Smooth muscle cell (in vitro differentiated cells): ENCODE results near the gene FSIP2. TPM values are rescaled to one million over a fixed set of nuclear protein-coding genes. Genes with fewer than 3 reads are reported as not detected.

Experiments
- DNase-seq: peaks from one replicate; lab custom pipeline; 2025; ENCODE audit not compliant: unreplicated experiment; lab: John Stamatoyannopoulos, UW
- H2AFZ ChIP-seq: fragments of 200-600 bp; sonication (generic); 2 replicates; pipeline ENCODE4 v1.6.0; 2016; ENCODE audit warnings: antibody characterized with exemption, low read depth, mild to moderate bottlenecking
- H3F3A ChIP-seq: fragments of 200-600 bp; sonication (generic); 2 replicates; pipeline ENCODE4 v1.6.0; 2017; ENCODE audit warnings: antibody characterized with exemption, low read depth
- H3K27ac ChIP-seq: fragments of 200-600 bp; sonication (generic); 2 replicates; pipeline ENCODE4 v1.5.1; 2016; ENCODE audit warnings: low read depth, mild to moderate bottlenecking
- H3K27me3 ChIP-seq: fragments of 200-600 bp; sonication (generic); 2 replicates; pipeline ENCODE4 v1.6.1; 2016; ENCODE audit warnings: low read depth, mild to moderate bottlenecking
- H3K36me3 ChIP-seq: fragments of 200-600 bp; sonication (generic); 2 replicates; pipeline ENCODE4 v1.5.1; 2016; ENCODE audit warnings: low read depth
- H3K4me1 ChIP-seq: fragments of 200-600 bp; sonication (generic); 2 replicates; pipeline ENCODE4 v1.5.1; 2016; ENCODE audit warnings: low read depth
- H3K4me2 ChIP-seq: fragments of 200-600 bp; sonication (generic); 2 replicates; pipeline ENCODE4 v1.6.0; 2016; ENCODE audit warnings: mild to moderate bottlenecking
- H3K4me3 ChIP-seq: fragments of 200-600 bp; sonication (generic); 2 replicates; pipeline ENCODE4 v1.5.1; 2016; ENCODE audit warnings: mild to moderate bottlenecking
- H3K79me2 ChIP-seq: fragments of 200-600 bp; sonication (generic); 2 replicates; pipeline ENCODE4 v1.6.0; 2016; ENCODE audit warnings: low read depth, mild to moderate bottlenecking
- H3K9ac ChIP-seq: fragments of 200-600 bp; sonication (generic); 2 replicates; pipeline ENCODE4 v1.6.0; 2016; ENCODE audit warnings: low read depth
- H3K9me3 ChIP-seq: fragments of 200-600 bp; sonication (generic); replicated peaks from 2 replicates; pipeline ENCODE4 v1.5.1; 2016; ENCODE audit warnings: low read depth
- H4K20me1 ChIP-seq: fragments of 200-600 bp; sonication (generic); 2 replicates; pipeline ENCODE4 v1.6.0; 2016; ENCODE audit warnings: low read depth
- CTCF ChIP-seq: fragments of 200-600 bp; sonication (generic); IDR thresholded peaks from 2 replicates; pipeline ENCODE4 v1.5.1; 2017; ENCODE audit warnings: borderline replicate concordance, mild to moderate bottlenecking, antibody characterized with exemption; ENCODE audit not compliant: insufficient read depth, poor library complexity, severe bottlenecking
- WGBS: methylation state at CpG from one replicate; pipeline ENCODE4 v1.1.7; 2016; ENCODE audit warnings: low lambda C conversion rate; 5-methylcytosine and 5-hydroxymethylcytosine counted together
- polyA plus RNA-seq: library from polyadenylated mRNA; unstranded; fragments of >200 nt; fragmentation: Nextera tagmentation; extraction: Ambion mirVana; gene quantifications from 2 replicates; pipeline ENCODE4 v1.2.1, GENCODE V29; 2016
- total RNA-seq: library from RNA; depleted of rRNA; stranded (reverse); fragments of >200 nt; gene quantifications from 2 replicates; pipeline ENCODE4 v1.2.3, GENCODE V29; 2014

The FSIP2 gene
- total RNA-seq (5.9 and 6.0 TPM in 2 replicates), polyA plus RNA-seq (1.9 and 2.2 TPM in 2 replicates)

DNA sequence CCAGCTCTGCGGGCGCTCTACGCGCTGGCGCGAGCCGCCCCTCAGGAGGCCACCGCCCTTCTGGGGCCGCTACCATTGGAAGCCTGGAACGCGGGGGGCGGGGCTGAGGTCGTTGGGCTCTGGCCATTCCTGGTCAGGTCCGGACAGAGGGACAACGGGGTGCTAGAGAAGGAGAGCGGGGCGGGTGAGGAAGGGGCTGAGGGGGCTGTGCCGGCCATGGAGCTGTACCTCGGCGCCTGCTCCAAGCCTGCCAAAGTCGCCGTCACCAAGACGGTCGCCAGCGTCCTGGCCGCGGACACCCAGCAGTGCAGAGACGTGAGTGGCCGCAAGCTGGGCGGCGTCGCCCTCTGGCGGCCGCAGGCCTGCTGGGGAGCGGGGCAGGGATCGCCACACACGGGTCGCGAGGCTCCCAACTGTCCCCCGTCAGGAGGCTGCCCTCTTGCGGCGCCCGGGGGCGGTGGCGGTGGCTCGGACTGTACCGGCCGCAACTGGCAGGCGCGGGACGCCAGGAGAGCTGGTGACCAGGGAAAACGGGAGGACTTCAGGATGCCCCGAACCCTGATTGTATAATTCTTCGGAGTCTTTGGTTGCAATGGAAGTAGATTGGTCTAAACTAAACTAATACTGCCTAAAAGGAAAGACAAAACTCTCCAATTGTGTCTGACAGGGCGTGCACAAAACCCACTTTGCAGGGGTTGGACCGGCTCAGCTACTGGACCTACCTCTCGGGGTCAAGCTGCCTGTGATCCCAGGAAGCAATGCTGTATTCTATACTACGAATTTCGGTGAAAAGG lies at the start of gene FSIP2:
Gene FSIP2, plus strand, starts transcription at position 126 of the 794 bp plus-strand sequence. Its CDS starts 91 bp downstream, at position 217.
- peak within 1 kb of the TSS; percentile 95 for H2AFZ ChIP-seq
- WGBS: 5% methylated on average over 56 of the region's 59 CpGs
- H3K4me3 ChIP-seq: peak within 1 kb of the TSS; percentile 66
- H3K9me3 ChIP-seq: no peaks in the 10 kb centered on the region
- no peak within 1 kb of the TSS for H3K27ac ChIP-seq
- no peaks in the 10 kb centered on the region for H3K79me2 ChIP-seq
- peak; percentile 99 for TF ChIP-seq CTCF
- peak within 1 kb of the TSS; percentile 2 for H3K9ac ChIP-seq
- H3F3A ChIP-seq: no peaks in the 10 kb centered on the region
- no peaks in the 10 kb centered on the region for H3K36me3 ChIP-seq
- H4K20me1 ChIP-seq: no peaks in the 10 kb centered on the region
- DNase-seq: peak; percentile 59
- no peaks in the 10 kb centered on the region for H3K4me1 ChIP-seq
- H3K27me3 ChIP-seq: no peaks in the 10 kb centered on the region
- H3K4me2 ChIP-seq: peak within 1 kb of the TSS; percentile 88

- peak overlapping the region; percentile 3 for H3K27ac ChIP-seq
- 73% methylated on average over 3 of the region's 3 CpGs for WGBS
- H2AFZ ChIP-seq: no peak overlapping the region
- H3K79me2 ChIP-seq: no peaks in the 10 kb centered on the region
- no peak for DNase-seq
- H3F3A ChIP-seq: no peaks in the 10 kb centered on the region
- no peak overlapping the region for H3K4me2 ChIP-seq
- H4K20me1 ChIP-seq: no peaks in the 10 kb centered on the region
- no peak overlapping the region for H3K9ac ChIP-seq
- H3K27me3 ChIP-seq: no peaks in the 10 kb centered on the region
- TF ChIP-seq CTCF: no peak
- H3K36me3 ChIP-seq: no peaks in the 10 kb centered on the region
- no peak overlapping the region for H3K4me3 ChIP-seq
- no peaks in the 10 kb centered on the region for H3K9me3 ChIP-seq
- H3K4me1 ChIP-seq: no peaks in the 10 kb centered on the region
Measured at GRCh38 chr2:185689906-185690539, 48.6 kb upstream of the FSIP2 start.

- H3K4me3 ChIP-seq: no peak overlapping the region
- H3K27ac ChIP-seq: no peak overlapping the region
- no peak overlapping the region for H2AFZ ChIP-seq
- no peaks in the 10 kb centered on the region for H3K36me3 ChIP-seq
- no peaks in the 10 kb centered on the region for H3F3A ChIP-seq
- no peaks in the 10 kb centered on the region for H4K20me1 ChIP-seq
- 76% methylated on average over 2 of the region's 2 CpGs for WGBS
- H3K27me3 ChIP-seq: no peaks in the 10 kb centered on the region
- TF ChIP-seq CTCF: no peak
- no peak overlapping the region for H3K9ac ChIP-seq
- no peaks in the 10 kb centered on the region for H3K9me3 ChIP-seq
- no peaks in the 10 kb centered on the region for H3K4me1 ChIP-seq
- H3K4me2 ChIP-seq: no peak overlapping the region
- DNase-seq: no peak
- H3K79me2 ChIP-seq: no peaks in the 10 kb centered on the region
Measured at GRCh38 chr2:185695711-185696235, 42.8 kb upstream of the FSIP2 start.
